Activated CD4-positive, CD25-positive, alpha-beta regulatory T cell treated with anti-CD3 and anti-CD28 coated beads, Interleukin-2, amount 50 U/mL, for 24 hours (primary cell): Measurements from ENCODE around the gene AFP.

ENCODE experiments used
- ATAC-seq, 2 donors: fragments of 150-1000 bp; cut with Tn5 transposase; one replicate each; pipeline ENCODE4 v1.10.0; 2021; ENCODE audit warnings: mild to moderate bottlenecking in 1 of 2, moderate library complexity in 1 of 2

AFP gene

GRCh38 chr4:73415807-73416238, 20.2 kb upstream of the AFP start:
- ATAC-seq: no peak

- ATAC-seq: no peak
Observed at GRCh38 chr4:73416423-73417087, 19.5 kb upstream of the AFP start.

- no peak for ATAC-seq
Observed at GRCh38 chr4:73417342-73417741, 18.7 kb upstream of the AFP start.

- ATAC-seq: no peak
Observed at GRCh38 chr4:73417973-73418372, 18.0 kb upstream of the AFP start.

- ATAC-seq: no peak
Observed at GRCh38 chr4:73418677-73419076, 17.3 kb upstream of the AFP start.

GRCh38 chr4:73419106-73420038, 16.6 kb upstream of the AFP start:
- no peak for ATAC-seq

- ATAC-seq: no peak
Observed at GRCh38 chr4:73420615-73421014, 15.4 kb upstream of the AFP start.

GRCh38 chr4:73421708-73422457, 14.1 kb upstream of the AFP start:
- no peak for ATAC-seq

- no peak for ATAC-seq
Observed at GRCh38 chr4:73422458-73422752, 13.6 kb upstream of the AFP start.

GRCh38 chr4:73423184-73423583, 12.8 kb upstream of the AFP start:
- no peak for ATAC-seq

- ATAC-seq: no peak
Observed at GRCh38 chr4:73426666-73427065, 9.4 kb upstream of the AFP start.

- ATAC-seq: no peak
Observed at GRCh38 chr4:73429118-73429517, 6.9 kb upstream of the AFP start.

GRCh38 chr4:73429826-73430587, 6.0 kb upstream of the AFP start:
- no peak for ATAC-seq

- ATAC-seq: no peak
Observed at GRCh38 chr4:73431813-73432168, 4.2 kb upstream of the AFP start.

GRCh38 chr4:73432169-73433000, 3.6 kb upstream of the AFP start:
- ATAC-seq: no peak

- ATAC-seq: no peak
Observed at GRCh38 chr4:73433140-73433539, 2.9 kb upstream of the AFP start.

GRCh38 chr4:73434311-73434710, 1.7 kb upstream of the AFP start:
- ATAC-seq: no peak

- no peak for ATAC-seq
Observed at GRCh38 chr4:73436674-73437557, 895 bp downstream of the AFP start.

GRCh38 chr4:73437558-73437956, 1.5 kb downstream of the AFP start:
- ATAC-seq: no peak

GRCh38 chr4:73438048-73438447, 2.0 kb downstream of the AFP start:
- no peak for ATAC-seq
